Fibroblast of gingiva (primary cell): ENCODE results near the gene SMC6.
A peak's percentile ranks its signal among the peaks of the same experiment; 100 is the strongest.

Experiments
- DNase-seq: peaks from one replicate; pipeline ENCODE4 v3.0.0-alpha.2; 2011; ENCODE audit warnings: low read depth

The SMC6 gene

GRCh38 chr2:17615728-17616351, 137.8 kb downstream of the SMC6 start:
- DNase-seq, result peak; percentile 58

DNA sequence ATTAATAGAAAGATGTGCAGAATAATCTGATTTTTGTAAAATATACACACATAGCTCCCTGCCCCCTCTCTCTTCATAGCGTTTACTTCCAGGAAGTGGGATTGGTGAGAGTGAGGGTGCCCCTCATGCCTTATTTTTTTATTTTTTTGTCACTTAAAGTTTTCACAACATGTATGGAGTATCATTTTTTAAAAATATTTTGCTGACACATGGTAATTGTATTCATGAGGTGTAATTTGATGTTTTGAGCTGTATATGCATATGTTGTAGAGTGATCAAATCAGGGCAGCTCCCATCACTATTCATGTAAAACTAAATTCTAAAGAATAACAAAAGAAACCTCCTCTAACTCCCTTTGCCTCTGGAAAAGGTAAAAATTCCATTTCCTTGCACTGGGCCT, 138.5 kb downstream of the SMC6 start:
- no peak for DNase-seq

- no peak for DNase-seq
Observed at GRCh38 chr2:17614174-17614930, 139.3 kb downstream of the SMC6 start.
